Dendritic cell treated with granulocyte-macrophage colony-stimulating factor and Interleukin-4, amounts not matched to agents 40 ng/mL and 50 ng/mL, for 4 days (primary cell): ENCODE data around the gene GPR141.
"Not testable (repeated sequence)": the region's sequence is repeated elsewhere in the genome, so short reads cannot be mapped to it uniquely, and the experiment has no call there.

Experiments used
- H3K27ac Mint-ChIP-seq: one replicate; pipeline ENCODE4 v1.8.0; 2022; ENCODE audit warnings: mild to moderate bottlenecking, mixed read lengths
- H3K27me3 Mint-ChIP-seq: one replicate; pipeline ENCODE4 v1.8.0; 2022; ENCODE audit warnings: mild to moderate bottlenecking, mixed read lengths
- H3K36me3 Mint-ChIP-seq: one replicate; pipeline ENCODE4 v1.8.0; 2022; ENCODE audit warnings: low read depth, mixed read lengths
- H3K4me1 Mint-ChIP-seq: one replicate; pipeline ENCODE4 v1.8.0; 2022; ENCODE audit warnings: low read depth, mixed read lengths
- H3K4me3 Mint-ChIP-seq: one replicate; pipeline ENCODE4 v1.8.0; 2022; ENCODE audit warnings: mild to moderate bottlenecking, moderate library complexity, mixed read lengths
- H3K9me3 Mint-ChIP-seq: one replicate; pipeline ENCODE4 v1.8.0; 2022; ENCODE audit warnings: mixed read lengths
- intact Hi-C: fragments of 100-400 bp; cut with micrococcal nuclease; formaldehyde crosslinking; loops from one replicate; pipeline ENCODE4 v1.15.0; 2022

GPR141 gene

GRCh38 chr7:37703361-37703760 lies 19.8 kb downstream of the GPR141 start:
- Mint-ChIP-seq H3K36me3 (peaks cover 79% of the 10 kb centered on the region), H3K4me3 (no peak overlapping the region), H3K27ac (peak overlapping the region; percentile 77), H3K27me3 (no peaks in the 10 kb centered on the region), H3K4me1 (peaks cover 49% of the 10 kb centered on the region), H3K9me3 (no peaks in the 10 kb centered on the region)
- intact Hi-C loops = no loop called here

DNA sequence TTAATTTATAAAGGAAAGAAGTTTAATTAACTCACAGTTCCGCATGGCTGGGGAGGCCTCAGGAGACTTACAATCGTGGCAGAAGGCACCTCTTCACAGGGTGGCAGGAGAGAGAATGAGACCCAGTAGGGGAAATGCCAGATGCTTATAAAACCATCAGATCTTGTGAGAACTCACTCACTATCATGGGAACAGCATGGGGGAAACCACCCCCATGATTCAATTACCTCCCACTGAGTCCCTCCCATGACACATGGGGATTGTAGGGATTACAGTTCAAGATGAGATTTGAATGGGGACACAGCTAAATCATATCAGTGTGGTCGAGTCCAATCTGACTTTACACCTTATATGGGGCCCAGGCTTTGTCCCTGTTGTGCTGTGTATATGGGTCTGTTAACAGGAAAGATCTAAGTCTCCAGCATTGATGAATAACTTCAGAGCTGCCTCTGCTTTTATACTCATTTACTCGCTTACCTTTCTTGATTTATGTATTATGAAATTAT lies 20.8 kb downstream of the GPR141 start:
- intact Hi-C loops, H3K27me3 Mint-ChIP-seq, H3K9me3 Mint-ChIP-seq, H3K4me3 Mint-ChIP-seq: not testable (repeated sequence)
- peak overlapping the region; percentile 46 for H3K27ac Mint-ChIP-seq
- peaks cover 71% of the 10 kb centered on the region for H3K36me3 Mint-ChIP-seq
- H3K4me1 Mint-ChIP-seq = peaks cover 49% of the 10 kb centered on the region

DNA sequence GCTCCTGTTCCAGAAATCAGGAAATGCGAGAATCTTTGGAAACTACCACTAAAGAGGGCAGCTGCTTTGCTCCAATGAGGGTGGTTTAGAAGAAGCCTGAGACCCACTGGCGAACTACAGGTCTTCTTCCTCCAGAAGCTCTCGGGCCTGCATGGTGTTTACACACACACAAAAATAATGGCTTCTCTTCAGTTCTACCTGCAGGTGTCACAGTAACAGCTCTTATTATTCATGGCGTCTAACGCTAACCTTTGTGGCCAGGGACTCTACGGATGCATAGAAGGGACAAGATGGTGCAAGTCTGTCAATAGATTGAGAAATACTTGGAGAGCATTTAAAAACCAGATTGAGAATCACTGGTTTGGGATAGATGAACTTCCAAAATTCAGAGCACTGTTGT lies 22.4 kb downstream of the GPR141 start:
- H3K27me3 Mint-ChIP-seq = no peaks in the 10 kb centered on the region
- H3K4me3 Mint-ChIP-seq = no peak overlapping the region

GRCh38 chr7:37706804-37707203 lies 23.2 kb downstream of the GPR141 start:
- intact Hi-C loops = no loop called here
- H3K4me1 Mint-ChIP-seq = peaks cover 57% of the 10 kb centered on the region

More for the DNA sequence above, 22.4 kb downstream of the GPR141 start:
- peaks cover 52% of the 10 kb centered on the region for H3K4me1 Mint-ChIP-seq
- no peaks in the 10 kb centered on the region for H3K9me3 Mint-ChIP-seq
- peak overlapping the region; percentile 52 for H3K27ac Mint-ChIP-seq
- H3K36me3 Mint-ChIP-seq = peaks cover 70% of the 10 kb centered on the region
- intact Hi-C loops = no loop called here

GRCh38 chr7:37707754-37708485 lies 24.4 kb downstream of the GPR141 start:
- Mint-ChIP-seq H3K9me3 (no peaks in the 10 kb centered on the region), H3K27ac (no peak overlapping the region), H3K4me3 (no peak overlapping the region), H3K27me3 (no peaks in the 10 kb centered on the region), H3K36me3 (peaks cover 79% of the 10 kb centered on the region), H3K4me1 (peaks cover 57% of the 10 kb centered on the region)
- intact Hi-C loops = no loop called here

More at GRCh38 chr7:37706804-37707203, 23.2 kb downstream of the GPR141 start:
- peak overlapping the region; percentile 70 for H3K27ac Mint-ChIP-seq
- H3K9me3 Mint-ChIP-seq = no peaks in the 10 kb centered on the region
- H3K27me3 Mint-ChIP-seq = no peaks in the 10 kb centered on the region
- H3K4me3 Mint-ChIP-seq = no peak overlapping the region
- peaks cover 78% of the 10 kb centered on the region for H3K36me3 Mint-ChIP-seq

- no peak overlapping the region for H3K27ac Mint-ChIP-seq
- H3K4me3 Mint-ChIP-seq = no peak overlapping the region
- H3K36me3 Mint-ChIP-seq = peaks cover 68% of the 10 kb centered on the region
Measured at GRCh38 chr7:37709631-37710509, 26.3 kb downstream of the GPR141 start.

DNA sequence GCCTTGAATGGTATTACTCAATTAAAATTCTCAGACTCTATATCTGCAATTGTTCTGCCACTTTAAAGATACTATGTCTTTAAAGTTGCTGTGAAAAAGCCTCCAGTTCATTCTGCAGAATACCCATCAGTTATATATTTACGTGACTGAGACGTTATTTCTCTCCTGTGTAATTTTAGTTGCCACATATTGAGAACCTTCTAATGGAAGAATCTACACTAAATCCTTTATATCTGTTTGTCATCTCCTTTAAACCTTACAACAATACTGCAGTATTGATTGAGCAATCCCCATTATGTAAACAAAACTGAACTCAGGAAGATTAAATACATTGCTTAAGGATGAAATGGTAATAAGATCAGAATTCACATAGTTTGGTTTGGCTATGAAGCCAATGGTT lies 30.0 kb downstream of the GPR141 start:
- intact Hi-C loops = no loop called here
- Mint-ChIP-seq H3K27me3 (no peaks in the 10 kb centered on the region), H3K4me3 (no peak overlapping the region), H3K27ac (no peak overlapping the region), H3K36me3 (peaks cover 66% of the 10 kb centered on the region), H3K9me3 (no peaks in the 10 kb centered on the region), H3K4me1 (peaks cover 54% of the 10 kb centered on the region)

More at GRCh38 chr7:37709631-37710509, 26.3 kb downstream of the GPR141 start:
- Mint-ChIP-seq H3K9me3 (no peaks in the 10 kb centered on the region), H3K27me3 (no peaks in the 10 kb centered on the region), H3K4me1 (peaks cover 58% of the 10 kb centered on the region)
- intact Hi-C loops = no loop called here

DNA sequence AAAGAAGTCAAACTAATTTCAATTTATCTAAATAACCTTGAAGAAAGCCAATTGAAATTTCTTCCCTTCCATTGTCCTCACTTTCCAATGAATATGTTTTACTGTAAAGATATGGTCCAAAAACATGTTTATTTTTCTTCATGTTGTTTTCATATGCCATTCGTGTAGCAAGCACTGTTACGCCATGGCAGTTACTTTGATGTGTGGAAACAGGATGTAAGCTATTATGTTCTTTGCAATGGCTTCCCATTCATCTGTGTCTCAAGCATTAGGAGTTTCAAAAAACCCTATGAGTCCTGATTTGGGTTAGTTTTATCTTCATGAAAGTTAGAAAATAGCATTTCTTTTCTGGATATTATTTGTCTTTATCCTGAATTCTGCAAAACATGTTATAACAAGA lies 31.0 kb downstream of the GPR141 start:
- Mint-ChIP-seq H3K27me3 (no peaks in the 10 kb centered on the region), H3K9me3 (no peaks in the 10 kb centered on the region), H3K27ac (no peak overlapping the region), H3K36me3 (peaks cover 74% of the 10 kb centered on the region), H3K4me1 (peaks cover 58% of the 10 kb centered on the region), H3K4me3 (no peak overlapping the region)
- intact Hi-C loops = no loop called here

GRCh38 chr7:37718585-37718984 lies 35.0 kb downstream of the GPR141 start:
- no peak overlapping the region for H3K4me3 Mint-ChIP-seq
- H3K36me3 Mint-ChIP-seq = peaks cover 68% of the 10 kb centered on the region
- no peak overlapping the region for H3K27ac Mint-ChIP-seq
- no peaks in the 10 kb centered on the region for H3K9me3 Mint-ChIP-seq
- peaks cover 48% of the 10 kb centered on the region for H3K4me1 Mint-ChIP-seq
- no peaks in the 10 kb centered on the region for H3K27me3 Mint-ChIP-seq
- intact Hi-C loops = no loop called here

GRCh38 chr7:37719077-37719476 lies 35.5 kb downstream of the GPR141 start:
- H3K9me3 Mint-ChIP-seq = no peaks in the 10 kb centered on the region
- peaks cover 46% of the 10 kb centered on the region for H3K4me1 Mint-ChIP-seq
- intact Hi-C loops = no loop called here
- peaks cover 71% of the 10 kb centered on the region for H3K36me3 Mint-ChIP-seq
- no peak overlapping the region for H3K27ac Mint-ChIP-seq
- no peak overlapping the region for H3K4me3 Mint-ChIP-seq
- no peaks in the 10 kb centered on the region for H3K27me3 Mint-ChIP-seq

GRCh38 chr7:37724732-37725131 lies 41.2 kb downstream of the GPR141 start:
- intact Hi-C loops = no loop called here
- Mint-ChIP-seq H3K27me3 (no peaks in the 10 kb centered on the region), H3K27ac (no peak overlapping the region), H3K9me3 (no peaks in the 10 kb centered on the region), H3K4me1 (peaks cover 69% of the 10 kb centered on the region), H3K36me3 (peaks cover 82% of the 10 kb centered on the region), H3K4me3 (no peak overlapping the region)

DNA sequence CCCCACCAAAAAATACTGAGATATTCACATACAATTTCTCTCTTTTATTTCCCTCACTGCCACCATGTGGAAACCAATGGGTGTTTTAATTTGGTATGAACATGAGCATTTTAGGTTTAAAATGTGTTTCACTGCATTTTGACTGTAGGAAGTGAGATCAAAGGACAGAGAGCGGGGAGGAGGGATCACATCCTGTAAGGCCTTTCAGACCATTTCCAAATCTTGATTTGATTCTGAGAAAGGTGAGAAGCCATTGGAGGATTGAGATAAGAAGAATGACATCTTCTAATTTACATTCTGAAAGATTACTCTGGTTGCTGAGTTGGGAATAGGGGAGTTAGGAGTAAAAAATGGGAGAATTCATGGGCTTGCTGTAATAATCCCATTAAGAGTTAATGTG lies 42.5 kb downstream of the GPR141 start:
- Mint-ChIP-seq H3K36me3 (peaks cover 86% of the 10 kb centered on the region), H3K27ac (no peak overlapping the region)

DNA sequence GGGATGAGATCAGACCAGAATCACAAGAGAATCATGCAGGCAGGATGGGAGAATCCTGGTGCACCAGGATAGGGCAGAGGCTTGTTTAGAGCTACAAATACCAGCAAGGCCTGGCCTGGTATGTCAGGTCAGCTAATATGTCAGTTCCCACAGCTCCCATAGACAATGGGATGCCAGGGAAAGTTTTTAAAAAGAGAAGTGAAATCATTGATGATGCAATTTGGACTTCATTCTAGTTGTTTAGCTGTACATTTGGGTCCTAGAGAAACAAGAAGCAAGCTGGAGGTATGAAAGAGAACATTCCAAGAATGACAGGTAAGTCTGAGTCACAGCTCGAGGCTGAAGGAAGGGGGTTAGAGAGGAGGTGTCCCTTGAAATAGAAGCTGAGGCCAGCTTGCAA lies 45.2 kb downstream of the GPR141 start:
- no peak overlapping the region for H3K4me3 Mint-ChIP-seq
- H3K36me3 Mint-ChIP-seq = peaks cover 92% of the 10 kb centered on the region
- H3K9me3 Mint-ChIP-seq = no peaks in the 10 kb centered on the region
- intact Hi-C loops = no loop called here
- peak overlapping the region; percentile 57 for H3K27ac Mint-ChIP-seq
- peaks cover 67% of the 10 kb centered on the region for H3K4me1 Mint-ChIP-seq
- no peaks in the 10 kb centered on the region for H3K27me3 Mint-ChIP-seq

More for the DNA sequence above, 42.5 kb downstream of the GPR141 start:
- no peaks in the 10 kb centered on the region for H3K9me3 Mint-ChIP-seq
- H3K27me3 Mint-ChIP-seq = no peaks in the 10 kb centered on the region
- H3K4me3 Mint-ChIP-seq = no peak overlapping the region
- peaks cover 69% of the 10 kb centered on the region for H3K4me1 Mint-ChIP-seq
- intact Hi-C loops = no loop called here

DNA sequence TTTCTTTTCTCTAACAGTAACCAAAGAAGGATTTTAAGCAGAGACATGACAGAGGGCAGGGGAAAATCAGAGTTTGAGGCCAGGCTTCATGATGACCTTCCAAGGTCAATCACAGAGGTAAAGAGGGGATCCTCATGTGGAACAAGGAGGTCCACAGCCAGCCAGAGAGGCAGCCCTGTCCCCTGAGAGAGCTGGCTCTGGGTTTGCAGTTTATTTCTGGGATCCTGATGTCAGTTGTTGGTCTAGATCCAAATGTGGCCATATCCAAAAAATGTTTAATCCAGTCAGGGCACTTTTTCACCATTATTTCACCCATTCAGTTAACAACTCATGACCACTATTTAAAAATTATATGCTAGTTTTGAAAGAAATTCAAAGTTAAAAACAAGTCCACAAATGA lies 45.6 kb downstream of the GPR141 start:
- intact Hi-C loops = no loop called here
- H3K27me3 Mint-ChIP-seq = no peaks in the 10 kb centered on the region
- H3K36me3 Mint-ChIP-seq = peaks cover 93% of the 10 kb centered on the region
- H3K4me1 Mint-ChIP-seq = peaks cover 66% of the 10 kb centered on the region
- H3K9me3 Mint-ChIP-seq = no peaks in the 10 kb centered on the region
- no peak overlapping the region for H3K4me3 Mint-ChIP-seq
- peak overlapping the region; percentile 57 for H3K27ac Mint-ChIP-seq
